H9 (cell line): ENCODE results near the gene THBS2. TPM values are rescaled to one million over a fixed set of nuclear protein-coding genes. Genes with fewer than 3 reads are reported as not detected.
A peak's percentile ranks its signal among the peaks of the same experiment; 100 is the strongest.

Experiments
- DNase-seq: peaks from one replicate; pipeline ENCODE4 v3.0.0-alpha.2; 2017
- H2AFZ ChIP-seq: one replicate; pipeline ENCODE4 v1.6.1; 2013; ENCODE audit warnings: mild to moderate bottlenecking, low read length, control low read depth, moderate library complexity
- H2AK5ac ChIP-seq: 2 replicates; pipeline ENCODE4 v1.6.1; 2013; ENCODE audit warnings: low read length, control low read depth, mixed read lengths; ENCODE audit not compliant: insufficient read length
- H2BK120ac ChIP-seq: one replicate; pipeline ENCODE4 v1.6.1; 2013; ENCODE audit warnings: low read depth, mild to moderate bottlenecking, low read length, control low read depth, inconsistent platforms; ENCODE audit not compliant: poor library complexity, severe bottlenecking
- H2BK12ac ChIP-seq: 2 replicates; pipeline ENCODE4 v1.6.1; 2013; ENCODE audit warnings: low read length, control low read depth, mixed read lengths, low read depth; ENCODE audit not compliant: insufficient read length
- H2BK15ac ChIP-seq: 2 replicates; pipeline ENCODE4 v1.6.1; 2013; ENCODE audit warnings: low read depth, low read length, control low read depth
- H2BK20ac ChIP-seq: one replicate; pipeline ENCODE4 v1.6.1; 2013; ENCODE audit warnings: low read depth, mild to moderate bottlenecking, low read length, control low read depth, inconsistent platforms; ENCODE audit not compliant: poor library complexity, severe bottlenecking
- H2BK5ac ChIP-seq: 2 replicates; pipeline ENCODE4 v1.6.1; 2013; ENCODE audit warnings: low read length, control low read depth, mixed read lengths; ENCODE audit not compliant: insufficient read length
- H3K14ac ChIP-seq: 2 replicates; pipeline ENCODE4 v1.6.1; 2013; ENCODE audit warnings: low read length, control low read depth; ENCODE audit not compliant: insufficient read depth
- H3K18ac ChIP-seq: 2 replicates; pipeline ENCODE4 v1.6.1; 2013; ENCODE audit warnings: low read depth, mild to moderate bottlenecking, mixed read lengths, low read length, control low read depth; ENCODE audit not compliant: insufficient read length
- H3K23ac ChIP-seq: 2 replicates; pipeline ENCODE4 v1.6.1; 2013; ENCODE audit warnings: low read length, control low read depth, mixed read lengths, low read depth; ENCODE audit not compliant: insufficient read length
- H3K23me2 ChIP-seq: 2 replicates; pipeline ENCODE4 v1.6.1; 2013; ENCODE audit warnings: low read depth, mild to moderate bottlenecking, mixed read lengths, low read length, control low read depth; ENCODE audit not compliant: insufficient read length, poor library complexity, severe bottlenecking
- H3K27ac ChIP-seq: 2 replicates; pipeline ENCODE4 v1.5.1; 2013; ENCODE audit warnings: low read length, control low read depth, mixed read lengths, low read depth; ENCODE audit not compliant: insufficient read length
- H3K27me3 ChIP-seq: 2 replicates; pipeline ENCODE4 v1.6.1; 2013; ENCODE audit warnings: low read length, control low read depth, inconsistent platforms; ENCODE audit not compliant: insufficient read depth
- H3K4ac ChIP-seq: 2 replicates; pipeline ENCODE4 v1.6.1; 2013; ENCODE audit warnings: low read depth, mild to moderate bottlenecking, control low read depth, inconsistent platforms, low read length, moderate library complexity
- H3K4me1 ChIP-seq: 2 replicates; pipeline ENCODE4 v1.6.1; 2013; ENCODE audit warnings: low read length, control low read depth, inconsistent platforms; ENCODE audit not compliant: insufficient read depth
- H3K4me2 ChIP-seq: 2 replicates; pipeline ENCODE4 v1.6.1; 2013; ENCODE audit warnings: low read length, control low read depth, mixed read lengths; ENCODE audit not compliant: insufficient read length, insufficient read depth
- H3K56ac ChIP-seq: 2 replicates; pipeline ENCODE4 v1.6.1; 2013; ENCODE audit warnings: low read depth, mild to moderate bottlenecking, mixed read lengths, low read length, control low read depth; ENCODE audit not compliant: insufficient read length
- H3K79me1 ChIP-seq: 2 replicates; pipeline ENCODE4 v1.6.1; 2013; ENCODE audit warnings: low read depth, mild to moderate bottlenecking, moderate library complexity, low read length, control low read depth, inconsistent platforms; ENCODE audit not compliant: insufficient read depth, poor library complexity, severe bottlenecking
- H3K79me2 ChIP-seq: 2 replicates; pipeline ENCODE4 v1.6.1; 2013; ENCODE audit warnings: low read length, control low read depth, inconsistent platforms; ENCODE audit not compliant: insufficient read depth
- H3K9ac ChIP-seq: 2 replicates; pipeline ENCODE4 v1.6.1; 2013; ENCODE audit warnings: low read length, control low read depth, mixed read lengths; ENCODE audit not compliant: insufficient read length; ENCODE audit errors: extremely low read depth
- H3K9me3 ChIP-seq: one replicate; pipeline ENCODE4 v1.6.1; 2013; ENCODE audit warnings: low read depth, low read length, inconsistent platforms; ENCODE audit not compliant: control insufficient read depth
- H3T11ph ChIP-seq: one replicate; pipeline ENCODE4 v1.6.1; 2013; ENCODE audit warnings: mild to moderate bottlenecking, low read length, control low read depth, inconsistent platforms
- H4K20me1 ChIP-seq: one replicate; pipeline ENCODE4 v1.6.1; 2013; ENCODE audit not compliant: control insufficient read depth, insufficient read length, insufficient read depth
- H4K5ac ChIP-seq: 2 replicates; pipeline ENCODE4 v1.6.1; 2013; ENCODE audit warnings: low read depth, mild to moderate bottlenecking, mixed read lengths, low read length, control low read depth; ENCODE audit not compliant: insufficient read length
- H4K8ac ChIP-seq: replicated peaks from 2 replicates; pipeline ENCODE4 v1.6.1; 2013; ENCODE audit warnings: low read length, control low read depth, mixed read lengths, low read depth; ENCODE audit not compliant: insufficient read length
- H4K91ac ChIP-seq: 2 replicates; pipeline ENCODE4 v1.6.1; 2013; ENCODE audit warnings: low read depth, mild to moderate bottlenecking, moderate library complexity, mixed read lengths, low read length, control low read depth; ENCODE audit not compliant: insufficient read length
- H3K27ac Mint-ChIP-seq, 3 experiments: 2 replicates in 2 of 3; 3 replicates in 1 of 3; pipeline ENCODE4 v1.8.0; 2020 to 2021; ENCODE audit warnings: mixed read lengths in 3 of 3, mild to moderate bottlenecking in 1 of 3, moderate library complexity in 1 of 3
- H3K27me3 Mint-ChIP-seq: 2 replicates; pipeline ENCODE4 v1.8.0; 2021; ENCODE audit warnings: low read depth, mild to moderate bottlenecking, moderate library complexity, mixed read lengths
- H3K36me3 Mint-ChIP-seq, 3 experiments: 2 replicates in 2 of 3; 3 replicates in 1 of 3; pipeline ENCODE4 v1.8.0; 2020 to 2021; ENCODE audit warnings: low read depth in 3 of 3, mixed read lengths in 3 of 3; ENCODE audit not compliant: insufficient read depth in 1 of 3
- H3K4me1 Mint-ChIP-seq, 2 experiments: 2 replicates each; pipeline ENCODE4 v1.8.0; 2020; ENCODE audit warnings: mixed read lengths in 2 of 2
- H3K4me3 Mint-ChIP-seq, 2 experiments: 2 replicates in 1 of 2; 3 replicates in 1 of 2; pipeline ENCODE4 v1.8.0; 2020 to 2021; ENCODE audit warnings: mild to moderate bottlenecking in 2 of 2, mixed read lengths in 2 of 2, moderate library complexity in 1 of 2
- H3K9me3 Mint-ChIP-seq, 2 experiments: 2 replicates in 1 of 2; 3 replicates in 1 of 2; pipeline ENCODE4 v1.8.0; 2020; ENCODE audit warnings: mild to moderate bottlenecking in 2 of 2, mixed read lengths in 2 of 2, moderate library complexity in 1 of 2
- WGBS: extraction: QIAGEN DNeasy Blood & Tissue Kit; methylation state at CpG from one replicate; pipeline ENCODE4 v1.1.7; 2013; ENCODE audit warnings: missing lambda C conversion rate, low lambda C conversion rate, mixed read lengths; ENCODE audit not compliant: insufficient read length; ENCODE audit errors: extremely low coverage; 5-methylcytosine and 5-hydroxymethylcytosine counted together
- total RNA-seq: library from RNA; stranded (reverse); gene quantifications from 2 replicates; pipeline ENCODE4 v1.2.1, GENCODE V29; 2021
- TF ChIP-seq, protein P1 (sequence below): fragments of 200-600 bp; sonication (generic); conservative IDR thresholded peaks from 3 replicates; pipeline ENCODE4 v1.8.0; 2021; ENCODE audit warnings: antibody characterized with exemption, mild to moderate bottlenecking

Gene THBS2
- total RNA-seq, 1 experiment from 2014 or later: 14.7 TPM

DNA sequence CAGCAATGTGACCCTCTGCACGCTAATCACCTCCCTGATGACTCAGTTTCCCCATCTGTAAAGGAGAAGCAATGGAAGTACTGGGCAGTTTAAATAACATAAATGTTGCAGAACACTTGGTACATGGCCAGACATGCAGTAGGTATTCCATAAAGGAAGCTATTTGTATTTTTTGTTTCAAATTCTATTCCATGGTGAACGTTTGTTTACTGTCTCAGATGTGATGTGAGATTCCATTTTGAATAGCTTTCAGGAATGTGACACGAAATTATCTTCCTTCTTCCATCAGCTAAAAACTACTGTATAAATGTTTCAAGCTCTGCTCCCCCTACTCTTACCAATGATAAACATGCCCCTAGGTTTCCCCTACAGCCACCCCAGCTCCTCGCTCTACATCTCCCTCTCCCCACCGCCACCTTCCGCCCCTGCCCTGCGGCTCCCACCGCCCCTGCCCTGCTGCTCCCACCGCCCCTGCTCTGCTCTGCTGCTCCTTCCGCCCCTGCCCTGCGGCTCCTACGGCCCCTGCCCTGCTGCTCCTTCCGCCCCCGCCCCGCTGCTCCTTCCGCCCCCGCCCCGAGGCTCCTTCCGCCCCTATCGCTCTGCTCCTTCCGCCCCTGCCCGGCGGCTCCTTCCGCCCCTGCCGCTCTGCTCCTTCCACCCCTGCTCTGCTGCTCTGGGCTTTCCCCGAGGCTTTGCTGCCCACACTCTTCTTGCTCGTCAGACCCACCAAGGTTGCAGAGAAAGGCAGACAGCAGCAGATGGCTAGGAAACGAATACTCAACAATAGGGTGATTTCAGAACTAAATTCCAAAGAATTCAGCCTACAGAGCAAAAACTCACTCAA lies 78.9 kb downstream of the THBS2 start:
- Histone ChIP-seq H3K4me1 (no peaks in the 10 kb centered on the region), H3K56ac (no peak overlapping the region), H2BK120ac (no peak overlapping the region), H4K20me1 (no peaks in the 10 kb centered on the region), H4K8ac (no peak overlapping the region), H4K5ac (no peak overlapping the region), H3K4me2 (no peak overlapping the region), H2AFZ (no peak overlapping the region), H3K18ac (no peak overlapping the region), H2BK5ac (no peak overlapping the region), H2BK12ac (no peak overlapping the region), H4K91ac (no peak overlapping the region), H3T11ph (no peak overlapping the region), H2BK15ac (no peak overlapping the region), H3K79me1 (no peaks in the 10 kb centered on the region), H3K23me2 (peaks cover 3% of the 10 kb centered on the region), H3K9me3 (no peaks in the 10 kb centered on the region), H3K4ac (no peak overlapping the region), H3K27ac (no peak overlapping the region), H3K23ac (no peak overlapping the region), H3K9ac (no peak overlapping the region), H3K27me3 (no peaks in the 10 kb centered on the region), H3K79me2 (no peaks in the 10 kb centered on the region), H3K14ac (no peak overlapping the region), H2BK20ac (no peak overlapping the region), H2AK5ac (no peak overlapping the region)
- peaks cover 1% of the 10 kb centered on the region for H3K27me3 Mint-ChIP-seq
- no peak overlapping the region for H3K4me3 Mint-ChIP-seq
- TF ChIP-seq, protein P1, sequence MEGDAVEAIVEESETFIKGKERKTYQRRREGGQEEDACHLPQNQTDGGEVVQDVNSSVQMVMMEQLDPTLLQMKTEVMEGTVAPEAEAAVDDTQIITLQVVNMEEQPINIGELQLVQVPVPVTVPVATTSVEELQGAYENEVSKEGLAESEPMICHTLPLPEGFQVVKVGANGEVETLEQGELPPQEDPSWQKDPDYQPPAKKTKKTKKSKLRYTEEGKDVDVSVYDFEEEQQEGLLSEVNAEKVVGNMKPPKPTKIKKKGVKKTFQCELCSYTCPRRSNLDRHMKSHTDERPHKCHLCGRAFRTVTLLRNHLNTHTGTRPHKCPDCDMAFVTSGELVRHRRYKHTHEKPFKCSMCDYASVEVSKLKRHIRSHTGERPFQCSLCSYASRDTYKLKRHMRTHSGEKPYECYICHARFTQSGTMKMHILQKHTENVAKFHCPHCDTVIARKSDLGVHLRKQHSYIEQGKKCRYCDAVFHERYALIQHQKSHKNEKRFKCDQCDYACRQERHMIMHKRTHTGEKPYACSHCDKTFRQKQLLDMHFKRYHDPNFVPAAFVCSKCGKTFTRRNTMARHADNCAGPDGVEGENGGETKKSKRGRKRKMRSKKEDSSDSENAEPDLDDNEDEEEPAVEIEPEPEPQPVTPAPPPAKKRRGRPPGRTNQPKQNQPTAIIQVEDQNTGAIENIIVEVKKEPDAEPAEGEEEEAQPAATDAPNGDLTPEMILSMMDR: no peak
- H3K4me1 Mint-ChIP-seq: peaks cover 6 to 10% of the 10 kb centered on the region in 2 experiments
- H3K27ac Mint-ChIP-seq: no peak overlapping the region; a peak in 1 of 7 replicates
- no CpG with 5 or more reads among the region's 28 CpGs for WGBS
- peaks cover 0 to 5% of the 10 kb centered on the region in 2 experiments; a peak in 2 of 5 replicates for H3K9me3 Mint-ChIP-seq
- DNase-seq: peak; percentile 24
- peaks cover 0 to 5% (median 0%) of the 10 kb centered on the region in 3 experiments; a peak in 2 of 7 replicates for H3K36me3 Mint-ChIP-seq
